GM23248 (cell line): ENCODE measurements around the gene BICC1.

Experiments
- EZH2 ChIP-seq: fragments of 200-600 bp; sonication (generic); IDR thresholded peaks from 2 replicates; pipeline ENCODE4 v1.6.1; 2018; ENCODE audit warnings: antibody characterized with exemption, mild to moderate bottlenecking; ENCODE audit not compliant: insufficient read depth, poor library complexity, severe bottlenecking
- EZH2phosphoT487 ChIP-seq: fragments of 200-600 bp; sonication (generic); IDR thresholded peaks from 2 replicates; pipeline ENCODE4 v1.6.1; 2018; ENCODE audit warnings: antibody characterized with exemption, moderate library complexity, mild to moderate bottlenecking, low read depth; ENCODE audit not compliant: insufficient read depth

GRCh38 chr10:58477902-58478301, 34.8 kb upstream of the BICC1 start:
- no peak for TF ChIP-seq EZH2
- no peak for TF ChIP-seq EZH2phosphoT487
